SK-N-SH (cell line): ENCODE data around the gene ANKRD44.

Experiments used
- CHD2 ChIP-seq: fragments of 150-350 bp; IDR thresholded peaks from 2 replicates; pipeline ENCODE4 v1.6.1; 2018; ENCODE audit warnings: low read length; ENCODE audit not compliant: partially characterized antibody
- FOXM1 ChIP-seq: IDR thresholded peaks from 2 replicates; pipeline ENCODE4 v1.4.0; 2012; ENCODE audit warnings: low read depth, mild to moderate bottlenecking
- GATA2 ChIP-seq: sonication (generic); formaldehyde crosslinking; IDR thresholded peaks from 2 replicates; pipeline ENCODE4 v1.5.0; 2020; ENCODE audit warnings: mild to moderate bottlenecking, missing genetic modification reagents
- JUND ChIP-seq: IDR thresholded peaks from 2 replicates; pipeline ENCODE4 v1.4.0; 2012
- SIN3A ChIP-seq: IDR thresholded peaks from 2 replicates; pipeline ENCODE4 v1.6.1; 2012; ENCODE audit warnings: low read depth, mild to moderate bottlenecking, low read length, moderate library complexity, borderline replicate concordance
- TAF1 ChIP-seq: IDR thresholded peaks from 2 replicates; pipeline ENCODE4 v1.6.1; 2012; ENCODE audit warnings: low read depth, mild to moderate bottlenecking, low read length, moderate library complexity, borderline replicate concordance
- TF ChIP-seq, protein P1 (sequence below): fragments of 200-600 bp; sonication (generic); IDR thresholded peaks from 2 replicates; pipeline ENCODE4 v1.6.1; 2017; ENCODE audit warnings: antibody characterized with exemption, mild to moderate bottlenecking, moderate library complexity
- TF ChIP-seq, protein P2 (sequence below): fragments of 150-350 bp; IDR thresholded peaks from 2 replicates; pipeline ENCODE4 v1.6.1; 2017; ENCODE audit warnings: antibody characterized with exemption, low read length, low read depth, borderline replicate concordance

DNA sequence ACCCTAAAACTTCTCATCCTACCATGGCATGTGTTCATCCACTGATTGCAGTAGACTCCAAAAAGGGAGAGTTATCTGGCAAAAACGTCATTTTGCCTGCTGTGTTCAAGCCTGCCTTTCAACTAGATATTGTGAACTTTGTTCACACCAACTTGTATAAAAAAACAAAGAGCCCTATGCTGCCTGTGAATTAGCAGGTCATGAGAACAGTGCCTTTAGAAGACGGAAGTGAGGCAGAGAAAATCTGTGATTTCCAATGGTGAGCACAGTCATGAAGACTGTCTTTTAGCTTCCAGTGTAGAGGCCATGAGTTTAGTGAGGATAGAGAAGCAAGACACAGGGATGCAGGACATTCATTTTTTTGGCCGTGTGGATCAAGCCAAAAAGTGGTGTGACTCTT is 280.5 kb downstream of the ANKRD44 start:
- TF ChIP-seq TAF1 = no peak
- no peak for TF ChIP-seq SIN3A
- no peak for TF ChIP-seq JUND
- TF ChIP-seq CHD2 = no peak
- TF ChIP-seq FOXM1 = no peak
- TF ChIP-seq, protein P1, sequence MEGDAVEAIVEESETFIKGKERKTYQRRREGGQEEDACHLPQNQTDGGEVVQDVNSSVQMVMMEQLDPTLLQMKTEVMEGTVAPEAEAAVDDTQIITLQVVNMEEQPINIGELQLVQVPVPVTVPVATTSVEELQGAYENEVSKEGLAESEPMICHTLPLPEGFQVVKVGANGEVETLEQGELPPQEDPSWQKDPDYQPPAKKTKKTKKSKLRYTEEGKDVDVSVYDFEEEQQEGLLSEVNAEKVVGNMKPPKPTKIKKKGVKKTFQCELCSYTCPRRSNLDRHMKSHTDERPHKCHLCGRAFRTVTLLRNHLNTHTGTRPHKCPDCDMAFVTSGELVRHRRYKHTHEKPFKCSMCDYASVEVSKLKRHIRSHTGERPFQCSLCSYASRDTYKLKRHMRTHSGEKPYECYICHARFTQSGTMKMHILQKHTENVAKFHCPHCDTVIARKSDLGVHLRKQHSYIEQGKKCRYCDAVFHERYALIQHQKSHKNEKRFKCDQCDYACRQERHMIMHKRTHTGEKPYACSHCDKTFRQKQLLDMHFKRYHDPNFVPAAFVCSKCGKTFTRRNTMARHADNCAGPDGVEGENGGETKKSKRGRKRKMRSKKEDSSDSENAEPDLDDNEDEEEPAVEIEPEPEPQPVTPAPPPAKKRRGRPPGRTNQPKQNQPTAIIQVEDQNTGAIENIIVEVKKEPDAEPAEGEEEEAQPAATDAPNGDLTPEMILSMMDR = no peak
- TF ChIP-seq, protein P2, sequence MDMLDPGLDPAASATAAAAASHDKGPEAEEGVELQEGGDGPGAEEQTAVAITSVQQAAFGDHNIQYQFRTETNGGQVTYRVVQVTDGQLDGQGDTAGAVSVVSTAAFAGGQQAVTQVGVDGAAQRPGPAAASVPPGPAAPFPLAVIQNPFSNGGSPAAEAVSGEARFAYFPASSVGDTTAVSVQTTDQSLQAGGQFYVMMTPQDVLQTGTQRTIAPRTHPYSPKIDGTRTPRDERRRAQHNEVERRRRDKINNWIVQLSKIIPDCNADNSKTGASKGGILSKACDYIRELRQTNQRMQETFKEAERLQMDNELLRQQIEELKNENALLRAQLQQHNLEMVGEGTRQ = no peak
- TF ChIP-seq GATA2 = no peak
